GM06990 (cell line): ENCODE data around the gene PLRG1.

Experiments
- DNase-seq: peaks from one replicate; pipeline ENCODE4 v3.0.0-alpha.2; 2011; ENCODE audit not compliant: insufficient read length; ENCODE audit errors: extremely low read depth
- H3K27me3 ChIP-seq: replicated peaks from 2 replicates; pipeline ENCODE4 v1.6.0; 2011; ENCODE audit warnings: low read length; ENCODE audit not compliant: control insufficient read depth, insufficient read depth
- H3K36me3 ChIP-seq: 2 replicates; pipeline ENCODE4 v1.5.1; 2011; ENCODE audit warnings: low read length; ENCODE audit not compliant: control insufficient read depth, insufficient read depth
- H3K4me3 ChIP-seq: replicated peaks from 2 replicates; pipeline ENCODE4 v1.5.1; 2011; ENCODE audit warnings: low read depth, mild to moderate bottlenecking, control low read depth, low read length
- CTCF ChIP-seq: IDR thresholded peaks from 2 replicates; pipeline ENCODE4 v1.5.1; 2011; ENCODE audit warnings: low read length, control low read depth, mild to moderate bottlenecking, inconsistent platforms; ENCODE audit not compliant: insufficient read depth, poor library complexity, severe bottlenecking

Gene PLRG1

GRCh38 chr4:154497889-154498288 lies 52.3 kb downstream of the PLRG1 start:
- Histone ChIP-seq H3K4me3 (no peak overlapping the region), H3K36me3 (no peaks in the 10 kb centered on the region), H3K27me3 (no peaks in the 10 kb centered on the region)
- TF ChIP-seq CTCF, result no peak
- DNase-seq, result no peak

DNA sequence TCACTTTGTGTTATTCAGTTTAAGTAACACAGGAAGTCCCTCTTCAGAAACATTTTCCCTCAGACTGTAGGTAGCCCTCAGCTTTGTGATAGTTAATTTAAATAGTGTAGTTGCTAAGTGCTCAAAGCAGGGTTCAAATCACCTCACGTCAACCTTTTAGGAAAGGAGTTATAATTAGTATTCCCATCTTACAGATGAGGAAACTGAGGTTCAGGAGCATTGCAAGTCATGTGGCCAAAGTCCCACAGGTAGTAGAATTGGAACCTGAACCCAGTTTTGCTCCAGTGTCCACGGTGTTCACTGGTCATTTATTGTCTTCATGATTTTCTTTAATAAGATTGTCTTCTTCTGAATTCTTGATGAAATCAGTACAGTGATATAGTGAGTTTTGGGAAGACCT lies 54.3 kb downstream of the PLRG1 start:
- Histone ChIP-seq H3K4me3 (no peak overlapping the region), H3K27me3 (no peaks in the 10 kb centered on the region), H3K36me3 (no peaks in the 10 kb centered on the region)
- DNase-seq, result no peak
- TF ChIP-seq CTCF, result no peak

GRCh38 chr4:154492288-154492687 lies 57.9 kb downstream of the PLRG1 start:
- no peaks in the 10 kb centered on the region for H3K36me3 ChIP-seq
- TF ChIP-seq CTCF, result no peak
- no peaks in the 10 kb centered on the region for H3K27me3 ChIP-seq
- no peak for DNase-seq
- H3K4me3 ChIP-seq, result peak overlapping the region; percentile 37; the same call in 1 of the 2 replicates

DNA sequence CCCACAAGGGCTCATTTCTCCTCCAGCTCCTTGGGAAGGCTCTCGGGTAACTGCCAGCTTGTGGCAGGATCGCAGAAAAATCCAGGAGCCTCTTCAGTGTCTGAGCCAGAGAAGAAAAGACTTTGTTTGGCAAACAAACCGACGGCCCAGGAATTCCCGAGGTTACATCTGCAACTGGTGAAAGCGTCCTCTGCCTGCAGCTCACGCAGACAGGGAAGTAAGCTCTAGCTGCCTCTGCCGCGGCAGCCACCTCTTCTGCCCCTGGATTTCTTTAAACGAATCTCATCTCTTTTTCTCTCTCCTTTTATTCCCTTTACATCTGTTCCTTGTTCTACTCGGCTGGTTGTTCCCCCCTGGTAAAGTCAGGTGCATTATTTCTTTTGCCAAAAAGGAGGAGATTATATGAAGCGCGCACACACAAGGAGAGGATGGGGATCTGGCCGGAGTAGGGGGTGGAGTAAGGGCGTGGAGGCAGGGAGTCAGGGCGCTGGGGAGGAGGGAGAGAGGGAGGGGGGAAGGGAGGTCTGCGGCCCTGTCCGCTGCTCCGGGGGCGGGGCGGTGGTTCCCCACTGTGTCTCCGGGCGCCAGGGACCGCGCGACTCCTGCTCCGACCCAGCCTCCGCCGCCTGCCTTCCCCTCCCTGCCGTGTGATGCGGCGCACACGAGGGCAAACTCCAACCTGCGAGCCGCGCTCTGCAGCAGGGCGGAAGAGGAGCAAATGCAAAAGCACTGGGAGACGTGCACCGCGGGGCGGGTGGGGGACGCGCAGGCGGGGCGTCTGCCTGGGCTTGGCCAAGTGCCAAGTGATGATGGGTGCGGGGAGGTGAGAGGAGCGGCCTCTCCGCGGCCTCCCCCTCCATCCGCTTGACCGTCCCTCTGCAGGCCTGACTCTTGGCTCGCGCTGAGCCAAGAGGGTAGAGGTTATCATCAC lies 58.6 kb downstream of the PLRG1 start, which contains the start of gene DCHS2:
DCHS2 (minus strand) TSS at position 459 of the 931 bp plus-strand sequence; CDS start at position 15, 444 bp downstream.
- no peaks in the 10 kb centered on the region for H3K36me3 ChIP-seq
- H3K27me3 ChIP-seq, result no peaks in the 10 kb centered on the region
- H3K4me3 ChIP-seq, result peak within 1 kb of the TSS; percentile 37
- DNase-seq, result peak; percentile 29
- TF ChIP-seq CTCF, result no peak

DNA sequence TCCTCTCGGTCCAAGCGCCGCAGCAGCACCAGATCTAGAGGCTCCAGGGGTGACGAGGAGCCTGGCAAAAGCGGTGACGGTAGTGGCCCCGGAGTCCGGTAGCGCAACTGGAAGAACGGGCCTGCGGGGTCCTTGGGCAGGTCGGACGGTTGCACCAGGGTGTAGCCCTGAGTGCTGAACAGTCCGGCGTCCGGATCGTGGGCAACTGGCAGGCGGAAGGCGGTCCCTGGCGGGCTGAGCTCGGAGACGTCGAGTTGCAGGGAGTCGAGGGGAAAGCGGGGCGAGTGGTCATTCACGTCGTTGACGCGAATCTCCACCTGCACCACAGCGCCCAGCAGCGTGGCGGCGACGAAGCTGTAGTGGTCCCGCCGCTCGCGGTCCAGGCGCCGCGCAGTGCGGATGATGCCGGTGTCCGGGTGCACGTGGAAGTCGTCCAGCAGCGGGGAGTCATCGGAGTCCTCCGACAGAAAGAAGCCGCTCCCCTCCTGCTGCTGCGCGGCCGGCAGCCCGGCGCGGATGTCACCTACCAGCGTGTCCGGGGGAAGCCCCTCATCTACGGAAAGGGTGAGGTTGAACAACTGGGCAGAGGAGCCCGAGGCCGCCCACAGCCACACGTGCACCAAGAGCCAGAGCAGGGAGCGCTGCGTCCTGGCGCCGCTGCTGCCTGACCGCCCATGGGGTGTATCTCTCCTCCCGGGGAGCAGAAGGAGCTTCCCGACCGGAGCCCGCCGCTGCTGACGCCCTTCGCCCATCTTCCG lies 59.4 kb downstream of the PLRG1 start:
- Histone ChIP-seq H3K27me3 (no peaks in the 10 kb centered on the region; the same call in 1 of the 2 replicates), H3K4me3 (peak overlapping the region; percentile 37), H3K36me3 (no peaks in the 10 kb centered on the region)
- TF ChIP-seq CTCF, result no peak
- DNase-seq, result no peak
